Retina (tissue), 1 donor: ENCODE data around the gene CNTFR.
A peak's percentile ranks its signal among the peaks of the same experiment; 100 is the strongest.

Source experiments
- DNase-seq: peaks from one replicate; pipeline ENCODE4 v3.0.0-alpha.2; 2016

The CNTFR gene

DNA sequence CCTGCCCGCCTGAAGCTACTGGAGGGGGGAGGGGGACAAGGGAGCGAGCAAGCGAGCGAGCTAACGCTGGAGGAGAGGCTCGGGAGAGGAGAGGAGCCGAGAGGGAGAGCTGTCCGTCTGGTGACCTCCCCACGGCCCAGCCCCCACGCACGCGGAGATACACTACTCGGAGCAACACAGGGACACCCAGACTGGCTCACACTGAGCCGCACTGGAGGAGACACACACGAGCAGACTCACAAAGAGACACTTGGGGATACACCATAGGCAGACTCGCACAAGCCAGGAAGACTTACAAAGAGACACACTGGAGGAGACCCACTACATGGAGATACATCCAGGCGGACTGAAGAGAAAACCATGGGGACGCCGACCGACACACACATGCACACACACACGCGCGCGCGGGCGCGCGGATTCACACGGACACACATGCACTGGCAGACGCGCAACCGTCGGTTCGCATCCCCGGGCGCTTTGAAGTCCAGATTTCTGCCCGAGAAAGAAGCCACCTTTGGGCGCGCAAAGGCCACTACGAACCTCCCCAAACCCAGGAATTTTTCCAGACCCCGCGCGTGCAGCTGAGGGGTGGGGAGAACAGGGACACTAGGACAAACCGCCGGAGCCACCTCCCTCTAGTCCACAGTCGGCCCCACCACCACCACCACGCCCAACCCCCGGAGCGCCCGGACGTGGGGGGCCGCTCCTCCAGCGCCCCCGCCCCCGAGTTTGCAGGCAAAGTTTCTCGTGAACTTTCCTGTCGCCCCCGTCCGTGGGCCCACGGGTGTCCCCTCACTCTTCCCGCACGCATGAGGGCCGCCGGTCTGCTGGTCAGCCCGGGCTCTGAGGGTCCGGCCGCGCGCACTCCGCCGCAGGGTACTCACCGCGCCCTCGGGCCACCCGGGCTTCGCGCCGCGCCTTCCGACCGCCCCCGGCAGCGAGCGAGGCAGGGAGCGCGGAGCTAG, 571 bp downstream of the CNTFR start:
- DNase-seq: peak; percentile 81

- DNase-seq: no peak
Observed at GRCh38 chr9:34587271-34587670, 2.3 kb downstream of the CNTFR start.

GRCh38 chr9:34585946-34586669, 3.4 kb downstream of the CNTFR start:
- no peak for DNase-seq

- no peak for DNase-seq
Observed at GRCh38 chr9:34584970-34585369, 4.6 kb downstream of the CNTFR start.

DNA sequence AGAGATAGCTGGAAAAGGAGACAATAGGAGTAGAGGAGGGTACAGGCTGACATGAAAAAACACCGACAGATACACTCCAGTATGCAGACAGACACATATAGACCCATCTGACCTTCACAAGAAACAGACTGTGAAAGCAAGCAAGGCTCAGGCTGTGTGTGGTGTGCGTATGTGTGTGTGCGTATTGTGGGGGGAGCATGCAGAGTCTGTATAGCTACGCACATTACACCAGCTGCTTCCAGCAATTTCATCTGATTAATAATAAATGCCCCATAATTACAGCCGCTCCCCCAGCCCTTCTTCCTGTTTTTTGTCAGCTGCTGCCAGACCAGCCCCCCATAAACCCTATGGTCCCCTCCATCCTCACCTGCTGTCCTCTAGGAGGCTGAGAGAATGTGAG, 6.7 kb downstream of the CNTFR start:
- DNase-seq: peak; percentile 27

- DNase-seq: no peak
Observed at GRCh38 chr9:34581318-34581717, 8.2 kb downstream of the CNTFR start.

DNA sequence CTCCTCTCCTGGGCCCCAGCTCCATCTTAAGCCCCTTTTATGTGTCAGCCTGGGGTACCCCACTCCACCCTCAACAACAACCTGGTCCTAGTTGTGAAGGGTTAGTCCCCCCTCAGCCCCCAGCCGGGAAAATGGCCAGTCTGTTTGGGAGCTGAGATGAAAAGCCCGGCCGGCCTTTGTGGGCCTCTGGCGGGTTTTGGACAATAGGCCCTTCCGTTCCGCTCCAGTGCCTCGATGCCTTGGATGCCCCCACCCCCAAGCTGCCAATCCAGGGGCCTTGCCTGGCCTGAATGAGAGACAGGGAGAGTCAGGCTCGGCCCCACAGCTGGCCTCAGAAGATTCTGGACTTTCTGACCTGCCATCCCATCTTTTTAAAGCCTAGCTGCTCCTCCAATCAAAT, 9.2 kb downstream of the CNTFR start:
- DNase-seq: peak; percentile 89

DNA sequence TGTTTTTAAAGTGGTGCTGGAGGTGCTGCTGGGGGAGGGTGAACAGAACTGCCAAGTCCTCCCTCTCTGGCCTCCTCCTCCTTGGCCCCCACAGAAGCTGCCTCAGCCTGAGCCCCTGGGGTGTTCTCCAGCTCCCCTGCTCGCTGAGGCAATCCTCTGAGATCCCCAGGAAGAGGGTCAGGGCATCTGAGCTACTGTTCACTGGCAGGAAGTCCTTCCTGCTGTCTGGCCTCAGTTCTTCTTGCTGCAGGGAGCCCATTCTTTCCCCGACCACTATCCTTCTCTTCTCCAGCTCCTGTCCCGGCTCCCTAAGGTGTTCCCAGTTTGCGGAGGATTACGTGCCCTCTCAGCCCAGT, 9.7 kb downstream of the CNTFR start:
- peak; percentile 43 for DNase-seq

- DNase-seq: peak; percentile 70
Observed at GRCh38 chr9:34579104-34579807, 10.3 kb downstream of the CNTFR start.

DNA sequence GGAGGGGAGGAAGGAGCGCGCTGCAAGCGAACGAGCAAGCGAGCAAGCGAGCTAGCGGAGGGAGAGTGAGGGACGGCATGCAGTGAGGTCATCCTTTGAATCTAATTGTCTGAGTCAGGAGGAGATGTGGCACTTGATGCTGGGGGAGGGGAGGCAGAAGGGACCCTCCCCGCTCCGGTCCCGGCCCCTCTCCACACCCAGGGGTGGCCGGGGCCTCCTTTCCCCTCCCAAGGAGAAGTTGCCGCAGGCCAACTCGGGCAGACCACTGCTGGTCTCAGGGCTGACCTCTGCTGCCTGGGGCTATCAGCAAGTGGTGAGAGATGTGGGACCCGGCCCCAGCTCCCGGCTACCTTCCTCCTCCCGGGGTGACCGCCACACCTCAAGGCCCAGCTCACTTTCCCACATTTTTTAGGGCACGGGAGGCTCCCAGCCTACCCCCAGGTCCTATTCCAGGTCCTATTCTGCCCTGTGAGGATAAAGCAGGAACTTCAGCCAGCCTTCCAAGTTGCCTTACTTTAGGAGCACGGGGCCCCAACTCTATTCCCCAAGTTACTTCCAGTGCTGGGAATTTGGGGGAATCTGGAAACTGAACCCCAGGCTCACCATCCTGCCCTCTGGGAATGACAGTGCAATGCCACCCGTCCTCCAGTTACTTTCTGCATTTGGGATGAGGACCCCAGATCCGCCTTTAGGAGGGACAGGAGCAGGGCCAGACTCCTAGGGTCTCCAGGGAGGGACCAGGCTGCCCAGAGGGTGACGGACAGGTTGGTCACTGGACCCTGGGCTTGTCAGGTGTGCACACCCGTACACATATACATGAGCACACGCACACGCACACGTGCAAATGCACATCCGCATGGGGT, 11.1 kb downstream of the CNTFR start:
- peak; percentile 90 for DNase-seq

DNA sequence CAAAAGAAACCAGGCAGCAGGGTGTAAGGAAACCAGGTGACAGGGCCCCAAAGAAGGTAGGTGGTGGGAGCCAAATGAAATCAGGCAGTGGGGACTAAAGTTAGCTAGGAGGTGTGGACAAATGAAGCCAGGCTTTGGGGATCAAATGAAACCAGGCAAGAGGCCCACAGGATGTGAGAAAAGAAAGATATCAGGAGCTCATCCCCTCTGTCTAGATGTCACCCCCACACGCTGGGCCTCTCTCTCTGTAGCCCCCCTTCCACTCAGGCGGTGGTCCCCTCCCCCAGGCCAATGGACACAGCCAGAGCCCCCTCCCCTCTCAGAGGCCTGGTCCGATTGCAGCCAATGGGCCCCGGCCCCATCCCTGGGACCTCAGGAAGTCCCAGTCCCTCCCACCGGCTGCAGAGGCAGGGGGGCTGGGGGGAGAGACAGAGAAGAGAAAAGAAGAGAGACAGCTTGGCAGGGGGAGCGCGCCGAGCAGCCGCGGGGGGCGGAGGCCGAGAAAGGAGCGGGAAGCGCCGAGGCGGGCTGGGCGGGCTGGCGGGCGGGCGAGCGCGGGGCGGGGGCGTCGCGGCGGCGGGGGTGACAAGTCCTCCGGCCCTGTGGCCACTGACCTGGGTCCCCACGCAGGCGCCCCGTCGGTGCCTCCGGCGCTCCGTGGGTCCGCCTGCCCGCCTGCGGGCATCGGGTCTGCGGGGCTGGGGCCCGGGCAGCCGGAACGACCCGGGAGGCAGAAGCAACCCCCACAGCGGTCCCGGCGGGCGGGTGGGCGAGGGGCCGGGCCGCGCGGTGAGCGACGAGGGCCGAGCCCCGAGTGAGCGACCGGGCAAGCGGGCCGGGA, 11.9 kb downstream of the CNTFR start:
- peak; percentile 74 for DNase-seq

GRCh38 chr9:34576597-34577399, 12.7 kb downstream of the CNTFR start:
- peak; percentile 65 for DNase-seq

DNA sequence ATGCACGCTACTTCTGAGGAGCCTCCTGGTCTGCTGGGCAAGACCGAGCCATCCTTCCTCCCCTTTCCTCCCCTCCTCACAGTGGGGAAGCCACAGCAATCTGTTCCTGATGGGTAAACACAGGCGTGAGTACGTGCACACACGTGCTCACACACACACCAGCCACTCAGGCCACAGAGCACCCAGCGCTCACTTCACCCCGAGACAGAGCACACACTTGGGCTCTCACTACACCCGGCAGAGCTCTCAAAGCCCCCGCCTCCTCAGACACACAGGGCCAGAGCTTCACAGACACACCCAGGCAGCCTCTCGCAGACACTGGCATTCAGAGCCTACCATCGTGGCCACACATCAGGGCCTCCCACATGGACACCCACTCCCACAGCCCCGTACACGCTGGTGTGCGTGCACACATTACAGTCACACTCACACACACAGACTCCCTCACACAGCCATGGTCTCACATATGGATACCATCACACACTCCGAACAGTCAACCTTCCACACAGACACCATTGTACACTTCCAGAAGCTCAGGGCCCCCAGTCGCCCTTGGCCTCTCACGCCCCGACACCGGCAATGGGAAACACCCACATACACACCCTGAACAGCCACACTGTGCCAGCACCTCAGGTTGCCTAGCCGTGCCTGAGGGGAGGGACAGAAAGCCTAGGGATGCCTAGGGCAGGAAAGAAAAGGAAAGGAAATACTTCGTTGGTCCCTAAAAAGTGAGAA, 13.5 kb downstream of the CNTFR start:
- DNase-seq: peak; percentile 70

DNA sequence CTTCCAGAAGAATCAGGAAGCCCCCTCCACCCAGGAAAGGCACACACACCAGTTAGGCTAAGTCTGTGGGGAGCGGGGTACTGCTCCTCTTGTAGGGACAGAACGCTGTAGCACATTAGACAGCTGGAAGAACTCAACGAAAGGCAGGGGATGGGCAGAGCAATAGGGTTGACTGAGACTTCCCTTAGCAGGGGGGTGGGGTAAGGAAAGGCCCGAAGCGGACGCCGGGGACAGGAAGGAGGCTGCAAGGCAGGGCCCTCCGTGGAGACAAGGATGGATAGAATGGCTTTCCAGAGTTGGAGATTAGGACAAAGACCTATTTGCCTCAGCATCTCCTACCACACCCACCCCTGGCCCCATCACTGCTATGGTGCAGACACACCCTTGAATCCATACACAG, 14.3 kb downstream of the CNTFR start:
- DNase-seq: no peak

GRCh38 chr9:34574571-34574970, 15.0 kb downstream of the CNTFR start:
- DNase-seq: no peak

DNA sequence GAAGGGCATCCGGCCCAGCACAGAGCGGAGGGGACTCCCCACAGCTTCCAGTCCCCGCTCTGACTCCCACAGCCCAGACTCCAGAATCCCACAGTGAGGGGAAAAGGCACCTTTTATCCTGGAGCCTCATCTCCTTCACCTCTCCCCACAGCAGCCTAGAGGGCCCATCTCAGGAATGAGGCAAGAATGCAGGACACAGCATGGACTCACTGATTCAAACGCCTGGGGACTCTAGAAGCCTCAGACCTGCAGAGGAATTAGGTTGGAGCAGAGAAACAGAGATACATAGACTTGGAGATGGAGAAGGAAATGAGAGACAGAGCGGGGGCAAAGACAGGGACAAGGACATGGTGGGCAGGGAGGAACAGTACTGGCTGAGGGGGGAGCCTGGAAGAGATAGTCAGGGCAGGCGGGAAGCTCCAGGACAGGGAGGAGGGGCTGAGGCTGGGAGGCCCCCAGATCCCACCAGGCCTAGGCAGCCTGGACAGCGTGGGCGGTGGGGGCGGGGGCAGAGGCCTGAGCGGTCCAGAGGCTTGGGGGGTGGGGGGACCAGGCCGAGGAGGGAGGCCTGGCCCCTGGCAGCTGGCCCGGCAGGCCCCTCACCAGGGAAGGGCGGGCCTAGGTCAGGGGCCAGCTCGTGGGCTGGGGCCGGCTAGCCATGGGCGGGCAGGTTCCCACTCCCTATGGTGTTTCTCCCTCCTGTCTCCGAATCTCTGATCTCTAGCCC, 15.8 kb downstream of the CNTFR start:
- no peak for DNase-seq

- no peak for DNase-seq
Observed at GRCh38 chr9:34572628-34573027, 16.9 kb downstream of the CNTFR start.

DNA sequence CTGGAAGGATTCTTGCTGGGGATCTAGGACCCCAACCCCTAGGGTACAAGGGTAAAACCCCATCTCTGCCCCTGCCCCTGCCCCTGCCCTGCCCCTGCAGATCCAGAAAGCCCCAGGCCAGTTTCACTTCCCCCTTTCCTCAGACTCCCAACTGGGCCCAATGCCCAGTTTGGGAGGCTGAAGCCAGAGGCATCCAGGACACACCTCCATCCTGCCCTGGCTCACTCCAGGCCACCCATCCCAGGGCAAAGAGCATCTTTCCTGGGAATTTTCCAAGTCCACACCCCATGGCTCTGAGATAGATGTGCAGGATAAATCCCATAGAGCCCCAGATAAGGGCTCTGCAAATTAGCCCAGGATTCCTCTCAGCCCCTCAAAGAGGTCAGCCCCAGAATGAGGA, 17.4 kb downstream of the CNTFR start:
- DNase-seq: no peak

DNA sequence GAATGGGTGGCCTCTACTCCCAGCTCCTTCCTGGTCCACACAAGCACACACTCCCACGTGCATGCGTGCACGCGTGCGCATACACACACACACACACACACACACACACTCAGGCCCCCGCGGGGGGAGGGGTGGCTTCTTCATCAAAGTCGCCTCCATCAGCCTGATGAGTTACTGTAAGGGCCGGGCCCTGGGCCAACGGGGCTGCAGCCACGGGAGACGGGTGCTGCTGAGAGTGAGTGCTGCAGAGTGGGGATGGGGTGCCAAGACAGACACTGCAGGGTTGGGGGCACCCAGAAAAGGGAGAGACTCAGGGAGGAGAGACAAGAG, 18.1 kb downstream of the CNTFR start:
- no peak for DNase-seq
